ENCODE data around the gene CXorf51A. TPM values are rescaled to one million over a fixed set of nuclear protein-coding genes. Genes with fewer than 3 reads are reported as not detected.
"Not testable (repeated sequence)": the region's sequence is repeated elsewhere in the genome, so short reads cannot be mapped to it uniquely, and the experiment has no call there.

CXorf51A gene
- not detected for total RNA-seq

DNA sequence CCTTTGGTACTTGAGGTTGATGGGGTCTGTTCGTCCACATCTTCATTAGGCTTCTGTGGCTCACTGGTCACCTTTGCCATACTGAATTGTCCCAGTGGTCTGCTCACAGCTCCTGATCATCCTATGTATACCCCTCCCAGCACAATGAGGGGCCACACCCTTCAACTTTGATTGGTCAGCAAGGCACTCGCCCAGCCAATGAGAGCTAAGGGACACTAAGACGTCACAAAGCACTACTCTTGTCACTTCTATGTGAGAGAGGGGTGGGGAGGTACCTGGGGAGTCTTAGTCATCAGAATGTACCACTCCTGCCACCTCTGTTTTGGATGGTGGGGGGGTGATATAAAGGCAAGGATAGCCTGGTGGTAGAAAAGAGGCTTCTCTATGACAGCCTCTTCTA is at the start of gene CXorf51A:
CXorf51A (minus strand) TSS at position 101 of the 400 bp plus-strand sequence; CDS start at position 80, 21 bp downstream.
- H3K9me3 ChIP-seq; H3K36me3 ChIP-seq; H3K4me1 ChIP-seq; intact Hi-C loops (cut with DNase I); H3K4me3 ChIP-seq; H3K27ac ChIP-seq; H3K27me3 ChIP-seq; DNase-seq (ENCODE audit: extremely low spot score in 2 of 2): not testable (repeated sequence)

DNA sequence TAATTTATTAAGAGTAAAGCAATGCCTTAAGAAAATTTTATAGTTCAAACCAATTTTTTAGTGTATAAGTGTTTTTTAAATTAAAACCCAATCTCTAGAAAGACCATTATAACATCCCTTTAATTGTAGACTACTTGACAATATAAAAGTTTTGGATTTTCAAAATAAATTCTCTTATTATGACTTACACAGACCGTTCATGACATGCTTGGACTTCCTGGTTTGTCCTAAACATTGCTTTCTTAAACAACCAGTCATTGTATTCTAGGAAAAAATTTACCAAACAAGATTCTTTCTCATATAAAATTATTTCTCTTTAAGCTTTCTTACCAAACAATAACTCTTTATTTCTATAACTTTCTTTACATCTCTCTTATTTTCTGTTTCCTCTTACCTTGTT is 49.0 kb upstream of the CXorf51A start:
- no peak overlapping the region for H3K27ac ChIP-seq
- H3K4me3 ChIP-seq, result no peak overlapping the region
- H3K27me3 ChIP-seq, result no peaks in the 10 kb centered on the region
- intact Hi-C loops (cut with DNase I), result no loop called here
- H3K9me3 ChIP-seq, result no peaks in the 10 kb centered on the region
- H3K36me3 ChIP-seq, result no peaks in the 10 kb centered on the region
- no peak for DNase-seq (ENCODE audit: extremely low spot score in 2 of 2)
- no peaks in the 10 kb centered on the region for H3K4me1 ChIP-seq
- no peak for TF ChIP-seq POLR2A (IDR thresholded peaks at IDR 0.05)
- TF ChIP-seq POLR2AphosphoS5 (IDR thresholded peaks at IDR 0.05; ENCODE audit: insufficient read depth in 1 of 2, low read depth in 1 of 2), result no peak
- TF ChIP-seq, protein P1, sequence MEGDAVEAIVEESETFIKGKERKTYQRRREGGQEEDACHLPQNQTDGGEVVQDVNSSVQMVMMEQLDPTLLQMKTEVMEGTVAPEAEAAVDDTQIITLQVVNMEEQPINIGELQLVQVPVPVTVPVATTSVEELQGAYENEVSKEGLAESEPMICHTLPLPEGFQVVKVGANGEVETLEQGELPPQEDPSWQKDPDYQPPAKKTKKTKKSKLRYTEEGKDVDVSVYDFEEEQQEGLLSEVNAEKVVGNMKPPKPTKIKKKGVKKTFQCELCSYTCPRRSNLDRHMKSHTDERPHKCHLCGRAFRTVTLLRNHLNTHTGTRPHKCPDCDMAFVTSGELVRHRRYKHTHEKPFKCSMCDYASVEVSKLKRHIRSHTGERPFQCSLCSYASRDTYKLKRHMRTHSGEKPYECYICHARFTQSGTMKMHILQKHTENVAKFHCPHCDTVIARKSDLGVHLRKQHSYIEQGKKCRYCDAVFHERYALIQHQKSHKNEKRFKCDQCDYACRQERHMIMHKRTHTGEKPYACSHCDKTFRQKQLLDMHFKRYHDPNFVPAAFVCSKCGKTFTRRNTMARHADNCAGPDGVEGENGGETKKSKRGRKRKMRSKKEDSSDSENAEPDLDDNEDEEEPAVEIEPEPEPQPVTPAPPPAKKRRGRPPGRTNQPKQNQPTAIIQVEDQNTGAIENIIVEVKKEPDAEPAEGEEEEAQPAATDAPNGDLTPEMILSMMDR (IDR thresholded peaks at IDR 0.05), result no peak

DNA sequence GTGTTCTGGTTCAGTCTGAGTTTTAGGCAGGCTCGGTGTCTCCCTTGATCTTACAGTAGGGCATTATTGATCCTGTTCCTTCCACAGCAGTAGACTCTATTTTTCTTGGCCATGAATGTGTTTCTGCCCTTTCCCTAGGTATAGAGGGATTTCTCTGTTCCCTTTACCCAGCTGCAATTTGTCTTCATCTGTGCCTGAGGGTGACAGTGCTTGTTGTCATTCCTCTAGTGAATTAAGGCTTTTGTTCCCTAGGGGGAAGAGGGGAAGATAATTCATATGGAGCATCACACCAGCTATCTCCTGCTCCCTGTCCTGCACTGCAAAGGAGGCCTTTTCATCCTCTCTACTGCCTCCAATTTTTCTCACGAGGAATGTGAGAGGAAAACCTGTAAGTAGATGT is 39.7 kb upstream of the CXorf51A start:
- intact Hi-C loops (cut with DNase I), result no loop called here
- TF ChIP-seq POLR2A (IDR thresholded peaks at IDR 0.05), result no peak
- TF ChIP-seq, protein P1 (IDR thresholded peaks at IDR 0.05), result no peak
- TF ChIP-seq POLR2AphosphoS5 (IDR thresholded peaks at IDR 0.05; ENCODE audit: insufficient read depth in 1 of 2, low read depth in 1 of 2), result no peak
- H3K27me3 ChIP-seq, result no peaks in the 10 kb centered on the region

DNA sequence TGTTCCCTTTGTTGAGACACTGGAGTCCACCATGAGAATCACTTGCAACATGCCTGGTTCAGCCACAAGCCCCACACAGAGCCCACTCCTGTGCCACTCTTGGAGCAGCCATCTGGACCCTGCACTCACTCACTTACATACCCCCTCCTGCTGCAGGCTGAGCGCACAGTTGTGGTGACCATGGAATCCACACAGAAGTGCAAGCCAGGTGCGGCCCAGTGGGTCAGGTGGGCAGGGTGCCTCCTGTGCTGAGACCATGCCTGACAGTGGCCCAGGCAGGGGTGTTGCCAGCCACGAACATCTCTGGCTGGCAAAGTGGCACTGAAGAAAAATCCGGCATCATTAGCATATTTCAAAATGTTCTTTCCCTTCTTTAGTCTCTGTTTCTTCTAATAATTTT is 17.4 kb upstream of the CXorf51A start:
- Histone ChIP-seq H3K27ac (no peak overlapping the region), H3K4me3 (no peak overlapping the region), H3K36me3 (no peaks in the 10 kb centered on the region), H3K27me3 (no peaks in the 10 kb centered on the region), H3K4me1 (no peaks in the 10 kb centered on the region), H3K9me3 (no peaks in the 10 kb centered on the region)
- no peak for DNase-seq (ENCODE audit: extremely low spot score in 2 of 2)
- intact Hi-C loops (cut with DNase I), result no loop called here
- TF ChIP-seq POLR2A (IDR thresholded peaks at IDR 0.05), result no peak
- TF ChIP-seq, protein P1 (IDR thresholded peaks at IDR 0.05), result no peak

More for the DNA sequence above, 39.7 kb upstream of the CXorf51A start:
- no peak overlapping the region for H3K4me3 ChIP-seq
- H3K36me3 ChIP-seq, result no peaks in the 10 kb centered on the region
- DNase-seq (ENCODE audit: extremely low spot score in 2 of 2), result no peak
- no peak overlapping the region for H3K27ac ChIP-seq
- H3K4me1 ChIP-seq, result no peaks in the 10 kb centered on the region
- H3K9me3 ChIP-seq, result no peaks in the 10 kb centered on the region

DNA sequence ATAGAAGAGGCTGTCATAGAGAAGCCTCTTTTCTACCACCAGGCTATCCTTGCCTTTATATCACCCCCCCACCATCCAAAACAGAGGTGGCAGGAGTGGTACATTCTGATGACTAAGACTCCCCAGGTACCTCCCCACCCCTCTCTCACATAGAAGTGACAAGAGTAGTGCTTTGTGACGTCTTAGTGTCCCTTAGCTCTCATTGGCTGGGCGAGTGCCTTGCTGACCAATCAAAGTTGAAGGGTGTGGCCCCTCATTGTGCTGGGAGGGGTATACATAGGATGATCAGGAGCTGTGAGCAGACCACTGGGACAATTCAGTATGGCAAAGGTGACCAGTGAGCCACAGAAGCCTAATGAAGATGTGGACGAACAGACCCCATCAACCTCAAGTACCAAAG is 5.1 kb downstream of the CXorf51A start, which contains the start of gene CXorf51B:
CXorf51B (plus strand) TSS at position 301 of the 400 bp plus-strand sequence; CDS start at position 322, 21 bp downstream.
- H3K4me3 ChIP-seq; H3K9me3 ChIP-seq; H3K27me3 ChIP-seq; H3K4me1 ChIP-seq; DNase-seq (ENCODE audit: extremely low spot score in 2 of 2); intact Hi-C loops (cut with DNase I); H3K36me3 ChIP-seq; H3K27ac ChIP-seq: not testable (repeated sequence)

Other genes starting within 250 kb of the CXorf51A start
- gene CXorf51B, start 5.0 kb downstream of the CXorf51A start, total RNA-seq, result not detected

Data from vagina (tissue), 2 donors.